Right atrium auricular region (tissue), 2 donors: ENCODE data around the gene IRAK3. TPM values are rescaled to one million over a fixed set of nuclear protein-coding genes. Genes with fewer than 3 reads are reported as not detected.

ENCODE experiments used
- DNase-seq: peaks from one replicate; pipeline ENCODE4 v3.0.0-alpha.2; 2019; ENCODE audit warnings: low spot score
- H3K27ac ChIP-seq, 2 donors: fragments of 200-600 bp; sonication (generic); 1 replicate in 1 of 2; 2 replicates in 1 of 2; pipeline ENCODE4 v1.5.1; 2016 to 2019
- H3K27me3 ChIP-seq, 2 donors: fragments of 200-600 bp; sonication (generic); one replicate each; pipeline versions ENCODE4 v1.5.1 to v1.6.0; 2017 to 2019
- H3K36me3 ChIP-seq: fragments of 200-600 bp; sonication (generic); one replicate; pipeline ENCODE4 v1.5.1; 2016
- H3K4me1 ChIP-seq, 2 donors: fragments of 200-600 bp; sonication (generic); one replicate each; pipeline versions ENCODE4 v1.5.1 to v1.6.0; 2017 to 2019
- H3K4me3 ChIP-seq, 2 donors: fragments of 200-600 bp; sonication (generic); 1 replicate in 1 of 2; 2 replicates in 1 of 2; pipeline ENCODE4 v1.5.1; 2017 to 2019; ENCODE audit warnings: mild to moderate bottlenecking in 1 of 2, moderate library complexity in 1 of 2
- H3K9me3 ChIP-seq, 2 donors: fragments of 200-600 bp; sonication (generic); one replicate each; pipeline ENCODE4 v1.5.1; 2019
- CTCF ChIP-seq, 2 donors: fragments of 200-600 bp; sonication (generic); IDR thresholded peaks; one replicate each; pipeline ENCODE4 v1.5.1; 2019; ENCODE audit warnings: antibody characterized with exemption in 2 of 2
- total RNA-seq, 2 donors: library from RNA; depleted of rRNA; stranded (reverse); fragments of >200 nt; gene quantifications; one replicate each; pipeline ENCODE4 v1.1.0, GENCODE V29; 2016

IRAK3 gene
- total RNA-seq = 10 to 100 TPM; 12.3 to 15.8 TPM

- Histone ChIP-seq H3K27ac (peak within 1 kb of the TSS; percentile 87 to 93), H3K36me3 (no peaks in the 10 kb centered on the region), H3K4me1 (peaks cover 0 to 19% of the 10 kb centered on the region in 2 donors), H3K27me3 (no peaks in the 10 kb centered on the region), H3K9me3 (no peaks in the 10 kb centered on the region), H3K4me3 (peak within 1 kb of the TSS; percentile 50 to 57)
- peak; percentile 97 for DNase-seq
- TF ChIP-seq CTCF (IDR thresholded peaks at IDR 0.05) = no peak
Measured at GRCh38 chr12:66188584-66189485, at the start of gene IRAK3. IRAK3 (plus strand) TSS chr12:66189214; CDS start chr12:66189300, 86 bp downstream.

DNA sequence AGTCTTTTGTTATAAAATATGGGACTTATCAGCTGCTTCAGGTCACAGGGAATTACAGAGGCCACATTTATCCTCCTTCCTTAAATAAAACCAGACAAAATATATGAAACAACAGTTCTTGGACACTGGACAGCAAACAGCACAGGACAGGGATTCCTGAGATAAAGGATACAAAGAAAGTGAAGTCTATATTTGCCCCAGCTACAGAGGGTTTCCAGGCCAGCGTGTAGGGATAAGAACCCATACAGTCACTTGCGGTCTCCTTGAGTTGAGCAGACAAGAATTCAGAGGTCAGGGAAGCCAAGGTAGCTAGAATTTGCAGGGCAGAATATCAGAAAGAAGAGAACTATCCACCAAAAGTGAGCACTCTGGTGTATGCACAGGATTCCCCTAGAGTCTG lies 49.7 kb upstream of the IRAK3 start:
- no peaks in the 10 kb centered on the region for H3K27me3 ChIP-seq
- peaks cover 0 to 17% of the 10 kb centered on the region in 2 donors for H3K9me3 ChIP-seq
- no peak for TF ChIP-seq CTCF (IDR thresholded peaks at IDR 0.05)
- no peak for DNase-seq
- H3K4me3 ChIP-seq = no peak overlapping the region
- H3K4me1 ChIP-seq = peaks cover 0 to 10% of the 10 kb centered on the region in 2 donors
- no peak overlapping the region for H3K27ac ChIP-seq
- peaks cover 41% of the 10 kb centered on the region for H3K36me3 ChIP-seq

- no peaks in the 10 kb centered on the region for H3K27me3 ChIP-seq
- no peak for DNase-seq
- H3K4me3 ChIP-seq = no peak overlapping the region
- TF ChIP-seq CTCF (IDR thresholded peaks at IDR 0.05) = no peak
- H3K4me1 ChIP-seq = peaks cover 0 to 15% of the 10 kb centered on the region in 2 donors
- no peak overlapping the region for H3K27ac ChIP-seq
- H3K9me3 ChIP-seq = peaks cover 0 to 17% of the 10 kb centered on the region in 2 donors
- peaks cover 41% of the 10 kb centered on the region for H3K36me3 ChIP-seq
Measured at GRCh38 chr12:66140731-66141130, 48.3 kb upstream of the IRAK3 start.

DNA sequence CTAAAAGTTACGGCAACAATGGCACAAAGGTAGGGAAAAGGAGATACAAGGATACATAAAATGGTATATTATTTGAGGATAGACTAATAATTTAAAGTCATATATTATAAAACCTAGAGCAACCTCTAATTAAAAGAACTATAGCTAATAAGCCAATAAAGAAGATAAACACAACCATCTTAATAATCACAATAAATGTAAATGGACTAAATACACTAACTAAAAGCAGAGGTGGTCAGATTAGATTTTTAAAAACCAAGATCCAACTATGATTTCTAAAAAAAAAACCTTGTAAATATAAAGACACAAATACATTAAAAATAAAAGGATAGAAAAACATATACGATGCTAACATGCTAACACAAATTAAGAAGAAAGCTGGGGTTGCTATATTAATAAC lies 47.7 kb upstream of the IRAK3 start:
- Histone ChIP-seq H3K27ac (no peak overlapping the region), H3K36me3 (peaks cover 41% of the 10 kb centered on the region), H3K4me1 (peaks cover 0 to 15% of the 10 kb centered on the region in 2 donors), H3K9me3 (peaks cover 0 to 17% of the 10 kb centered on the region in 2 donors), H3K4me3 (no peak overlapping the region), H3K27me3 (no peaks in the 10 kb centered on the region)
- no peak for TF ChIP-seq CTCF (IDR thresholded peaks at IDR 0.05)
- DNase-seq = no peak

- Histone ChIP-seq H3K9me3 (peaks cover 0 to 17% of the 10 kb centered on the region in 2 donors), H3K36me3 (peaks cover 28% of the 10 kb centered on the region), H3K4me3 (no peak overlapping the region), H3K27me3 (no peaks in the 10 kb centered on the region), H3K4me1 (peaks cover 0 to 15% of the 10 kb centered on the region in 2 donors), H3K27ac (no peak overlapping the region)
- no peak for DNase-seq
- TF ChIP-seq CTCF (IDR thresholded peaks at IDR 0.05) = no peak
Measured at GRCh38 chr12:66142826-66143225, 46.2 kb upstream of the IRAK3 start.
